GM12873 (cell line): ENCODE measurements around the gene UNC5B.

Experiments
- TF ChIP-seq, protein P1 (sequence below): IDR thresholded peaks from 2 replicates; pipeline ENCODE4 v1.5.1; 2012; ENCODE audit warnings: low read depth, mild to moderate bottlenecking, moderate library complexity, low read length, control low read depth; ENCODE audit not compliant: insufficient read depth; ENCODE audit errors: missing control alignments

Gene UNC5B

DNA sequence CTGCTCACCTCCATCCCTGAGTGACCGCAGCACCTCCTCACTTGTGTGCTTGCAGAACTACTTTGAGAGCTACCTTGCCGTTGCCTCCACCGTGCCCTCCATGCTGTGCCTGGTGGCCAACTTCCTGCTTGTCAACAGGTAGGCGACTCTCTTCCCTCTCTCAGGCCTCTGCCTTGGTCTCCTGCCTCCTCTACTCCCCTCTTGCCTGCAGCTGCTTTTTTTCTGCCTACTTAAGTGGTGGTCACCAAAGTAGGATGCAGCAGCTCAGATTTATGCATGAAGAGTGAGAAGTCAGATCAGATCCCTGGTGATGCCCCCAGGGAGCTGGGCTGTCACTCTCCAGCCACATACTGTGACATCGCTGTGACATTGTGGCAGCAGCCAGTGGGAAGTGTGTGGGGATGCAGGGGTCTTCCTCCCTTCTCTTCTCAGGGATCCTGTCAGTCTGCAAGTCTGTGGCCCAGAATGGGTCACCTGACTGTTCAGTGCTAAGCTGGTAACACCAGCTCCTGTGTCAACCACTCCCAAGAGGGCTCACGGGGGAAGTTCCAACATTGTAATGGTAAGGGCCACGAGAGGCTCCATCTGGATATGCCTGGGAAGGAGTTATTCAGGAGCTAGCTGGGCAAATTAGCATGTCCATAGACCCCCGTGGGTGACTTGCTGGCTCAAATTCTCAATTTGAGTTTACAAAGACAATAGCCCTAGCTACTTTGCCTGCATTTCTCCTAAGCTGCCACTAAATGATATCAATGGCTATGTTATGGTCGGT lies 132.0 kb downstream of the UNC5B start:
- TF ChIP-seq, protein P1, sequence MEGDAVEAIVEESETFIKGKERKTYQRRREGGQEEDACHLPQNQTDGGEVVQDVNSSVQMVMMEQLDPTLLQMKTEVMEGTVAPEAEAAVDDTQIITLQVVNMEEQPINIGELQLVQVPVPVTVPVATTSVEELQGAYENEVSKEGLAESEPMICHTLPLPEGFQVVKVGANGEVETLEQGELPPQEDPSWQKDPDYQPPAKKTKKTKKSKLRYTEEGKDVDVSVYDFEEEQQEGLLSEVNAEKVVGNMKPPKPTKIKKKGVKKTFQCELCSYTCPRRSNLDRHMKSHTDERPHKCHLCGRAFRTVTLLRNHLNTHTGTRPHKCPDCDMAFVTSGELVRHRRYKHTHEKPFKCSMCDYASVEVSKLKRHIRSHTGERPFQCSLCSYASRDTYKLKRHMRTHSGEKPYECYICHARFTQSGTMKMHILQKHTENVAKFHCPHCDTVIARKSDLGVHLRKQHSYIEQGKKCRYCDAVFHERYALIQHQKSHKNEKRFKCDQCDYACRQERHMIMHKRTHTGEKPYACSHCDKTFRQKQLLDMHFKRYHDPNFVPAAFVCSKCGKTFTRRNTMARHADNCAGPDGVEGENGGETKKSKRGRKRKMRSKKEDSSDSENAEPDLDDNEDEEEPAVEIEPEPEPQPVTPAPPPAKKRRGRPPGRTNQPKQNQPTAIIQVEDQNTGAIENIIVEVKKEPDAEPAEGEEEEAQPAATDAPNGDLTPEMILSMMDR: no peak

DNA sequence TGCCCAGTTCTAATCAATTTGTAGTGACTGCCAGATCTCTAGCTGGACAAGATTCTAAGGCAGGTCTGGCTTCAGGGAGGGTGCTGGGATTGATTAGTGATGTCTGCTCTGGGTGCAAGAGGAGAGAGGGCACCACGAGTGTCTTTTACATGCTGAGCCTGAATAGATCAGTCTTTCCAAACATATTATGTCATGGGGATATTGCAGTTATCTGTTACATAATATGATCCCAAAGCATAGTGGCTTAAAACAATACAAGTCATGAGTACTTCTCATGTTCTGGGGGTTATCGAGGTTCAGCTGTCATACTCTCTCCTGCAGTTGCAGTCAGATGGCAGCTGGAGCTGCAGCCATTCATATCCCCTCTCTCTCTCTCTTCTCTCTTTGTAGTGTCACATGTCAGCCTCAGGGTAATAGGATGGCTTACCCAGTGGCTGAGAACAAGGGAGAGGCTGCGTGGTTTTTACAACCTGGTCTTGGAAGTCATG lies 132.7 kb downstream of the UNC5B start:
- TF ChIP-seq, protein P1: no peak

DNA sequence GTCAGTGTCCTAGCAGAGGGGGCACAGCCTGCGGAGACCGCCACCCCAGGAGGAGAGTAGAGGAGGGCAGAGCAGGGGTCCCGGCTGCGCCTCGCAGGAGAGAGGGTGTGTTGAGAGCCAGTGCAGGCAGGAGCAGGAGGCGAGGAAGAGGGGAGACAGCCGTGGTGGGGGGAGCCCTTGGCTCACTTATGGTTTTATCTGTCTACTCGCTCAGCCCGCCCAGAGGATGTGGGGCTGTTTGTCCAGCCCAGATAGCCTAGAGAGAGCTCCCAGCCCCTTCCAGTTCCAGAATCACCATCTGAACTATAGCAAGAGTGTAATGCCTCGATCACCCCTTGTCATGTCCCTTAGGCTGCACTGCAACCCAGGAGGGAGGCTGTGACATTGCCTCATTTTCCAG lies 133.3 kb downstream of the UNC5B start:
- TF ChIP-seq, protein P1: no peak

DNA sequence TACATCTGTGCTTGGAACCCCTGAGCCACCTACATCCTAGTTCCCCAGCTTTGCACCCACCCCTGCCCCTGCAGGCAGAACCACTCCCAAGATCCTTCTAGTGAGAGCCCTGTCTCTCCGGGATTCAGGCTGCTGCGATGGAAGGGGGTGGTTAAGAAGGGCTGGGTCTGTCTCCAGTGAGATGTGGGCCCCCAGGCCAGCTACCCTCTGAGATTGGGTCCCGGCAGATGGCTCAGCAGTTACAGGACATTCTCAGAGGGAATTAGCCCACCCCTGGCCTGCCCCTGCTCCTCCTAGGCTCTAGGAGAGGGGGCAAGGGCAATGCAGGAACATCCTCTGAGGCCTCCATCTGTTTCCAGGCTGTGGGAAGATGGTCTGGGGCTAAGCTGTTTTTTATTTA lies 134.4 kb downstream of the UNC5B start:
- TF ChIP-seq, protein P1: no peak

DNA sequence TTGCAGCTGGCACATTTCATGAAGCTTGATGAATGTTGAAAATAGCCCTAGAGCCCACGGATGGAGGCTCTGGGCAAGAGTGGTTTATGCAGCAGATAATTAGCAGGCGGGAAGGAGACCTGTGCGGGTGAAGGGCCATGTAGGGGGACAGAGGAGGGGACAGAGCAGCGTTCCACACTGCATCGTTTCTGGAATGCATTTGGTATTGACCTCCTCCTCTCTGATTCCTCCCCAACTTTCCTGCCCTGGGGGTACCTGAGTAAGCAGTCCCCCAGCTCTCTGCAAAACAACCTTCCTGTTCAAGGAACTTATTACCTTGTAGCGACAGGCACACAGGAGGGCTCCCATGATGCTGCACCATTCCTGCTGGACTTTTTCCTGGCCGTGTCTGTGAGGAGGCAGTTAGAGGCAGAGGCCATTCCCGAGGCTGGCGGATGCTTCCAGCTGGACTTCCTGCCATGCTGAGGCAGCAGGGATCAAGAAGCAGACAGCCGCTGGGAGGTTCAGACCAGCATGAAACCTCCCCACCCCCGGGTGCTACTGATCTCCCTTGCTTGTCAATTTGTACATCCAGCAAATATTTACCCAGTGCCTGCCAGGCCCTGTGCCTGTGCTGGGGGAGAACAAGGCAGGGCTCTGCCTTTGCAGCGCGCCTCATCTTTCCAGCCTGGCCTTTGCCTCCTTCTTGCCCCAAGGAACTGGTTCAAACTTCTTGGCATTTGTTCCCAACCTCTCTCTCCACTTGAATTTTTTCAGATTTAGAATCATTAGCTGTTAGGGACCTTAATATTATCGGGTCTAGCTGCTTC lies 135.4 kb downstream of the UNC5B start:
- TF ChIP-seq, protein P1: no peak

DNA sequence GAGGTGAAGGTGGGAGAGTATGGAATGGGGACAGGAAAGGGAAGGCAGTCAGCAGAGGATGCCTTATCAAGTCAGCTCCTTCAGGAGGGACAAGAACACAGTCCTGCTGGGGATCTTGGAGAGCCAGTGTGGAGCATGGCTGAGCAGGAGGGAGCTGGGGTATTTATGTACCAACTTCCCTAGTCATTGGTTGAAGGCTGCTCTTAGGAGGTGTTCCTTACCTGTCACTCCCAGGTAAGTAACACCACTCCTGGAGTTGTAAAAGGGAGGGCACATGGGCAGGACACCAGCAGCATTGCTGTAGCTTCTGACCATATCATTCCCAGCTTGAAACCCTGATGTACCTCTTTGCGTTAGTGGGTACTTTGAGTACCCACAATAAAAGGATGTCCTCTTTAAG lies 136.5 kb downstream of the UNC5B start:
- TF ChIP-seq, protein P1: no peak

DNA sequence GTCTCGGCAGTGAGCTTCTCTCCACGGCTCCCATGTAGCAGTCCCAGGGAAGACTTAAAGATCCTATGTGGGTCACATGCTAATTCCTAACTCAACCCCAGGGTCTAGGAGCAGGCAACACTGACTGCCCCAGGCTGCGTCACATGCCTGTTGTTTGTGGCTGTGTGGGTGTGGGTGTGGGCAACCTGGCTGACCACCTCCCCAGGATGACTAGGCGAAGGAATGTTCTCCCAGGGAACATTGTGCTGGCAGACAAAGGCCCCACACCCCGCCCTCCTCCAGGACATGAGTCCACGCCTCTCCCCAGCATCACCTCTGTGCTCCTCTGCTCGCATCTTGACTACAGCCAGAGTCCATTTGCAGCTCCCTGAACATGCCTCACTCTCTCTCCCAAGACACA lies 137.0 kb downstream of the UNC5B start:
- TF ChIP-seq, protein P1: no peak
